SU-DHL-6 (cell line): ENCODE data around the gene HELZ.
"Not testable (repeated sequence)": the region's sequence is repeated elsewhere in the genome, so short reads cannot be mapped to it uniquely, and the experiment has no call there.

Experiments
- EZH2phosphoT487 ChIP-seq: fragments of 200-600 bp; sonication (generic), shearing (Covaris generic); conservative IDR thresholded peaks from 2 replicates; pipeline ENCODE4 v1.6.1; 2018; ENCODE audit warnings: mild to moderate bottlenecking, antibody characterized with exemption, low read length, moderate library complexity, mixed read lengths
- TF ChIP-seq, protein P1 (sequence below): fragments of 200-600 bp; sonication (generic); IDR thresholded peaks from one replicate; pipeline ENCODE4 v1.5.1; 2017; ENCODE audit warnings: antibody characterized with exemption, mild to moderate bottlenecking, low read length, moderate library complexity; ENCODE audit not compliant: insufficient read depth, poor library complexity, severe bottlenecking

DNA sequence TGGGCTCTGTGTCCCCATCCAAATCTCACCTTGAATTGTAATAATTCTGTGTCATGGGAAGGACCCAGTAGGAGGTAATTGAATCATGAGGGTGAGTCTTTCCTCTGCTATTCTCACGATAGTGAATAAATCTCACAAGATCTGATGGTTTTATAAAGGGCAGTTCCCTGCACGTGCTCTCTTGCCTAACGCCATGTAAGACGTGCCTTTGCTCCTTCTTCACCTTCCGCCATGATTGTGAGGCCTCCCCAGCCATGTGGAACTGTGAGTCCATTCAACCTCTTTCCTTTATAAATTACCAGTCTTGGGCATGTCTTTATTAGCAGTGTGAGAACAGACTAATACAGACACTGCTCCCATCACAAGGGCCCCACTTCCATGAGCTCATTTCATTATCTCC is 203.9 kb downstream of the HELZ start:
- TF ChIP-seq, protein P1, sequence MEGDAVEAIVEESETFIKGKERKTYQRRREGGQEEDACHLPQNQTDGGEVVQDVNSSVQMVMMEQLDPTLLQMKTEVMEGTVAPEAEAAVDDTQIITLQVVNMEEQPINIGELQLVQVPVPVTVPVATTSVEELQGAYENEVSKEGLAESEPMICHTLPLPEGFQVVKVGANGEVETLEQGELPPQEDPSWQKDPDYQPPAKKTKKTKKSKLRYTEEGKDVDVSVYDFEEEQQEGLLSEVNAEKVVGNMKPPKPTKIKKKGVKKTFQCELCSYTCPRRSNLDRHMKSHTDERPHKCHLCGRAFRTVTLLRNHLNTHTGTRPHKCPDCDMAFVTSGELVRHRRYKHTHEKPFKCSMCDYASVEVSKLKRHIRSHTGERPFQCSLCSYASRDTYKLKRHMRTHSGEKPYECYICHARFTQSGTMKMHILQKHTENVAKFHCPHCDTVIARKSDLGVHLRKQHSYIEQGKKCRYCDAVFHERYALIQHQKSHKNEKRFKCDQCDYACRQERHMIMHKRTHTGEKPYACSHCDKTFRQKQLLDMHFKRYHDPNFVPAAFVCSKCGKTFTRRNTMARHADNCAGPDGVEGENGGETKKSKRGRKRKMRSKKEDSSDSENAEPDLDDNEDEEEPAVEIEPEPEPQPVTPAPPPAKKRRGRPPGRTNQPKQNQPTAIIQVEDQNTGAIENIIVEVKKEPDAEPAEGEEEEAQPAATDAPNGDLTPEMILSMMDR = not testable (repeated sequence)
- not testable (repeated sequence) for TF ChIP-seq EZH2phosphoT487
